ENCODE data around the gene ZBTB12. TPM values are rescaled to one million over a fixed set of nuclear protein-coding genes. Genes with fewer than 3 reads are reported as not detected.

Gene ZBTB12
- polyA plus RNA-seq, 1 donor (not counting 4 experiments of a cell fraction or from before 2014, with no cell fraction given): 0.64 TPM

DNA sequence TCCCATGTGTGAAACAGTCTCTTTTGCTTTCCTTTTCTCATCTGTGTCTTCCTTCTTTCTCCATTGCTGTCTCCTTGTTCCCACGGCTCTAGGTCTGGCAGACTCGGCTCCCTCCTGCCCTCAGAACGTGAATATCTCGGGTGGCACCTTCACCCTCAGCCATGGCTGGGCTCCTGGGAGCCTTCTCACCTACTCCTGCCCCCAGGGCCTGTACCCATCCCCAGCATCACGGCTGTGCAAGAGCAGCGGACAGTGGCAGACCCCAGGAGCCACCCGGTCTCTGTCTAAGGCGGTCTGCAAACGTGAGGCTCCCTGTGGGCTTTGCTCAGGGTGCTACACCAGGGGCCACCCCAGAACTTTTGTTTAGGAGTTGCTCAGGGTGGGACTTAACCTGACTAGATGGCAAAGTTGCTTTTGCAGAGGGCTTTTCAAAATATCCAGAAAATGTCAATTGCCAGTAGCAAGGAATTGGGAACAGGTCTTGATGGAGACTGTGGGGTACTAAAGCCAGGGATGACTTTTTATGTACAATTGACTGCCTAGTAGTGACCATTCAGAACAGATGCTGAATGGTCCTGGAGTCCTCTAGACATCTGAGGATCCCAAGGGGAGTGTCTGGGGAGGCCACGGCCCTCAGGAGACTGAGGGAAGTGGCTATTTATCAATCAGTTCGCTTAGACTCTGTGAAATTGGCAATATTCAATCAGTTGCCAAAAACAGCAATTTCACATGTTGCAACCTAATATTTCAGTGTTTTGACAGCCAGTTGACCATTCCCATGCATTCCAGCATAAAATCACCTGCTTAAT is 26.2 kb upstream of the ZBTB12 start:
- Histone ChIP-seq H3K9me1 (ENCODE audit: control insufficient read depth, extremely low read depth, insufficient read depth, low read length) (no peaks in the 10 kb centered on the region), H3K4me1 (ENCODE audit: control insufficient read depth, extremely low read depth, insufficient read depth, low read length) (no peaks in the 10 kb centered on the region), H3K4me2 (ENCODE audit: control insufficient read depth, extremely low read depth, insufficient read depth, low read depth, low read length) (no peak overlapping the region), H3K27me3 (ENCODE audit: control insufficient read depth, extremely low read depth, insufficient read depth, low read length) (peaks cover 7% of the 10 kb centered on the region), H3K9me3 (ENCODE audit: control insufficient read depth, low read depth, low read length) (no peaks in the 10 kb centered on the region), H3K27ac (ENCODE audit: control insufficient read depth, insufficient read depth, low read length) (no peak overlapping the region), H3K9ac (ENCODE audit: control insufficient read depth, extremely low read depth, insufficient read depth, low read length) (no peak overlapping the region), H4K20me1 (ENCODE audit: control insufficient read depth, extremely low read depth, insufficient read depth, low read length) (no peaks in the 10 kb centered on the region), H3K4me3 (ENCODE audit: control insufficient read depth in 2 of 3, extremely low read depth in 1 of 3, insufficient read depth in 2 of 3, low read depth in 1 of 3, low read length in 3 of 3) (no peak overlapping the region), H2AFZ (ENCODE audit: control insufficient read depth, low read length) (no peak overlapping the region), H3K36me3 (ENCODE audit: control insufficient read depth in 2 of 2, extremely low read depth in 1 of 2, insufficient read depth in 2 of 2, low read length in 2 of 2) (no peaks in the 10 kb centered on the region), H3K79me2 (ENCODE audit: control insufficient read depth, insufficient read depth, low read length) (no peaks in the 10 kb centered on the region)
- no peak for FAIRE-seq
- no peak for DNase-seq (ENCODE audit: low read depth, low spot score)
- no peak for TF ChIP-seq EZH2 (IDR thresholded peaks at IDR 0.05; ENCODE audit: low read length)
- TF ChIP-seq, protein P1, sequence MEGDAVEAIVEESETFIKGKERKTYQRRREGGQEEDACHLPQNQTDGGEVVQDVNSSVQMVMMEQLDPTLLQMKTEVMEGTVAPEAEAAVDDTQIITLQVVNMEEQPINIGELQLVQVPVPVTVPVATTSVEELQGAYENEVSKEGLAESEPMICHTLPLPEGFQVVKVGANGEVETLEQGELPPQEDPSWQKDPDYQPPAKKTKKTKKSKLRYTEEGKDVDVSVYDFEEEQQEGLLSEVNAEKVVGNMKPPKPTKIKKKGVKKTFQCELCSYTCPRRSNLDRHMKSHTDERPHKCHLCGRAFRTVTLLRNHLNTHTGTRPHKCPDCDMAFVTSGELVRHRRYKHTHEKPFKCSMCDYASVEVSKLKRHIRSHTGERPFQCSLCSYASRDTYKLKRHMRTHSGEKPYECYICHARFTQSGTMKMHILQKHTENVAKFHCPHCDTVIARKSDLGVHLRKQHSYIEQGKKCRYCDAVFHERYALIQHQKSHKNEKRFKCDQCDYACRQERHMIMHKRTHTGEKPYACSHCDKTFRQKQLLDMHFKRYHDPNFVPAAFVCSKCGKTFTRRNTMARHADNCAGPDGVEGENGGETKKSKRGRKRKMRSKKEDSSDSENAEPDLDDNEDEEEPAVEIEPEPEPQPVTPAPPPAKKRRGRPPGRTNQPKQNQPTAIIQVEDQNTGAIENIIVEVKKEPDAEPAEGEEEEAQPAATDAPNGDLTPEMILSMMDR (optimal IDR thresholded peaks at IDR 0.05 in 1 of 3, IDR thresholded peaks at IDR 0.05 in 1 of 3, conservative IDR thresholded peaks at IDR 0.05 in 1 of 3; ENCODE audit: extremely low read depth in 1 of 3, insufficient read depth in 2 of 3, low read length in 3 of 3): no peak
- dilution Hi-C loops (cut with MboI; ENCODE audit: extremely low pct_ligation_motif_present, low sequenced_read_pairs): no loop called here

DNA sequence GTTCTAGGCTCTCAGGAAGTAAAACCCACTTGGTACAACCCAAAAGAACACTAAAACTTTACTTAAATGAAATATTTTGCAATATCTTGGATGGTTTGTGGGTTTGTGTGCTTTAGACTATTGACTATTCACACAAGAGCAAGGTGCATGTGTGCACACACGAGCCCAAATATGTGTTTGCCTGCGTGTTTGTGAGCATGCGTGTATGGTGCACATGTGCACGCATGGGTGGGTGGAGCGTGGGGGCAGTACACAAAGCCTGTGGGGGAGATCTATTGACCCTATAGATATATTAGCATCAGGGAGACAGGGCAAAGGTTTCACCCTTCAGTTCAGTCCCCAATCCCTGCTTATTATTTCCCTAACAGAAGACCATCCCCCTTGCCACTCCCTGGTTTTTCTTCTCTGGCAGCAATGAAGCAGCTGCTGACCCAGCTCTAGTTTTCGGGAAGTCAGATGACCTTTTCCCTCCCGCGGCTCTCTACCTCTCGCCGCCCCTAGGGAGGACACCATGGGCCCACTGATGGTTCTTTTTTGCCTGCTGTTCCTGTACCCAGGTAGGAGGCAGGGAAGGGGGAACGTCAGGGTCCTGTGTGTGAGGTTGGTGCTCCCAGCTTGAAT is 25.5 kb upstream of the ZBTB12 start, which contains the start of gene C2:
Gene C2 (plus strand): TSS at position 476 of the 621 bp plus-strand sequence. CDS start 36 bp downstream, at position 512.
- H3K36me3 ChIP-seq (ENCODE audit: control insufficient read depth in 2 of 2, extremely low read depth in 1 of 2, insufficient read depth in 2 of 2, low read length in 2 of 2): no peaks in the 10 kb centered on the region
- no peak within 1 kb of the TSS for H3K4me3 ChIP-seq (ENCODE audit: control insufficient read depth in 2 of 3, extremely low read depth in 1 of 3, insufficient read depth in 2 of 3, low read depth in 1 of 3, low read length in 3 of 3)
- TF ChIP-seq EZH2 (IDR thresholded peaks at IDR 0.05; ENCODE audit: low read length): no peak
- TF ChIP-seq, protein P1 (optimal IDR thresholded peaks at IDR 0.05 in 1 of 3, IDR thresholded peaks at IDR 0.05 in 1 of 3, conservative IDR thresholded peaks at IDR 0.05 in 1 of 3; ENCODE audit: extremely low read depth in 1 of 3, insufficient read depth in 2 of 3, low read length in 3 of 3): no peak
- H2AFZ ChIP-seq (ENCODE audit: control insufficient read depth, low read length): no peak within 1 kb of the TSS
- no peak for DNase-seq (ENCODE audit: low read depth, low spot score)
- H3K9me3 ChIP-seq (ENCODE audit: control insufficient read depth, low read depth, low read length): no peaks in the 10 kb centered on the region
- no peak for FAIRE-seq
- no peak within 1 kb of the TSS for H3K27ac ChIP-seq (ENCODE audit: control insufficient read depth, insufficient read depth, low read length)
- H3K4me2 ChIP-seq (ENCODE audit: control insufficient read depth, extremely low read depth, insufficient read depth, low read depth, low read length): no peak within 1 kb of the TSS
- H4K20me1 ChIP-seq (ENCODE audit: control insufficient read depth, extremely low read depth, insufficient read depth, low read length): no peaks in the 10 kb centered on the region
- H3K79me2 ChIP-seq (ENCODE audit: control insufficient read depth, insufficient read depth, low read length): no peaks in the 10 kb centered on the region
- H3K9ac ChIP-seq (ENCODE audit: control insufficient read depth, extremely low read depth, insufficient read depth, low read length): no peak within 1 kb of the TSS
- no peaks in the 10 kb centered on the region for H3K4me1 ChIP-seq (ENCODE audit: control insufficient read depth, extremely low read depth, insufficient read depth, low read length)
- dilution Hi-C loops (cut with MboI; ENCODE audit: extremely low pct_ligation_motif_present, low sequenced_read_pairs): no loop called here
- H3K9me1 ChIP-seq (ENCODE audit: control insufficient read depth, extremely low read depth, insufficient read depth, low read length): no peaks in the 10 kb centered on the region
- peaks cover 7% of the 10 kb centered on the region for H3K27me3 ChIP-seq (ENCODE audit: control insufficient read depth, extremely low read depth, insufficient read depth, low read length)

Data from keratinocyte (primary cell).